K562 (cell line): ENCODE results near the gene PEX13. TPM values are rescaled to one million over a fixed set of nuclear protein-coding genes. Genes with fewer than 3 reads are reported as not detected.
A peak's percentile ranks its signal among the peaks of the same experiment; 100 is the strongest.

Experiments
- BDP1 ChIP-seq: IDR thresholded peaks from 3 replicates; pipeline ENCODE4 v1.6.1; 2011; ENCODE audit not compliant: insufficient read length, insufficient read depth
- CHD2 ChIP-seq: IDR thresholded peaks from 2 replicates; pipeline ENCODE4 v1.6.1; 2011; ENCODE audit warnings: low read depth, low read length
- ELF2 ChIP-seq: fragments of 250-450 bp; sonication (Bioruptor Pico); IDR thresholded peaks from 2 replicates; pipeline ENCODE4 v1.5.0; 2021; ENCODE audit warnings: mild to moderate bottlenecking
- EP300 ChIP-seq: IDR thresholded peaks from 2 replicates; pipeline ENCODE4 v1.6.1; 2012; ENCODE audit warnings: low read length, improper control_type of control experiment
- ERF ChIP-seq: fragments of 450-650 bp; formaldehyde crosslinking; IDR thresholded peaks from 2 replicates; pipeline ENCODE4 v1.4.0; 2020; ENCODE audit warnings: mild to moderate bottlenecking, mixed read lengths
- ETV6 ChIP-seq, 3 experiments: fragments of 150-350 bp in 1 of 3; sonication (generic) in 1 of 3; formaldehyde crosslinking in 1 of 3; IDR thresholded peaks; 2 replicates each; pipeline versions ENCODE4 v1.6.1 to v1.8.0; 2014 to 2022; ENCODE audit warnings: borderline replicate concordance in 2 of 3, low read depth in 2 of 3, antibody characterized with exemption in 1 of 3, low read length in 1 of 3, mild to moderate bottlenecking in 1 of 3, missing genetic modification reagents in 1 of 3
- JUNB ChIP-seq: fragments of 450-650 bp; formaldehyde crosslinking; conservative IDR thresholded peaks from 2 replicates; pipeline ENCODE4 v1.4.0; 2020; ENCODE audit warnings: mild to moderate bottlenecking
- PML ChIP-seq: IDR thresholded peaks from 2 replicates; pipeline ENCODE4 v1.6.1; 2012; ENCODE audit warnings: low read length, inconsistent platforms
- REST ChIP-seq, 2 experiments: fragments of 450-650 bp; formaldehyde crosslinking in 1 of 2; IDR thresholded peaks; 2 replicates each; pipeline versions ENCODE4 v1.4.0 to v1.6.1; 2014 to 2020; ENCODE audit warnings: mild to moderate bottlenecking in 2 of 2, borderline replicate concordance in 1 of 2, low read depth in 1 of 2
- SMC3 ChIP-seq: conservative IDR thresholded peaks from 2 replicates; pipeline ENCODE4 v1.6.1; 2011; ENCODE audit warnings: low read depth, low read length, improper control_type of control experiment; ENCODE audit not compliant: insufficient read depth
- ZNF12 ChIP-seq: sonication (generic); formaldehyde crosslinking; IDR thresholded peaks from 2 replicates; pipeline ENCODE4 v1.4.0; 2020; ENCODE audit warnings: mild to moderate bottlenecking, missing genetic modification reagents
- ZNF347 ChIP-seq: fragments of 450-650 bp; formaldehyde crosslinking; IDR thresholded peaks from 2 replicates; pipeline ENCODE4 v1.4.0; 2020; ENCODE audit warnings: low read depth, mild to moderate bottlenecking, moderate library complexity
- polyA plus RNA-seq, 8 experiments: library from polyadenylated mRNA; depleted of rRNA in 4 of 8; stranded (reverse) in 5 of 8; unstranded in 3 of 8; fragments of >200 nt; fragmentation: Nextera tagmentation in 2 of 8; fragmentation: Illumina TruSeq in 1 of 8; extraction: Ambion mirVana in 2 of 8; extraction: Trizol in 1 of 8; gene quantifications; 2 replicates each; pipeline versions ENCODE4 v1.2.1 to v1.2.3, GENCODE V29; 2011 to 2014; ENCODE audit warnings: inconsistent platforms in 1 of 8, missing spikeins in 1 of 8
- total RNA-seq, 7 experiments: library from RNA; depleted of rRNA in 6 of 7; stranded (reverse); fragments of >200 nt in 6 of 7; fragmentation: Illumina TruSeq in 2 of 7; extraction: Trizol in 2 of 7; gene quantifications; 2 replicates each; pipeline versions ENCODE4 v1.2.1 to v1.2.3, GENCODE V29; 2011 to 2021; ENCODE audit warnings: low replicate concordance in 1 of 7
- TF ChIP-seq, protein P1 (sequence below), 2 experiments: fragments of 250-450 bp in 1 of 2; fragments of 450-650 bp in 1 of 2; sonication (Bioruptor Pico) in 1 of 2; IDR thresholded peaks; 2 replicates each; pipeline versions ENCODE4 v1.6.1 to v1.8.0; 2016 to 2021; ENCODE audit warnings: mild to moderate bottlenecking in 2 of 2, moderate library complexity in 2 of 2, missing compliant biosample characterization in 1 of 2, missing genetic modification characterization in 1 of 2
- TF ChIP-seq, protein P2 (sequence below): fragments of 250-450 bp; sonication (Bioruptor Pico); IDR thresholded peaks from 2 replicates; pipeline ENCODE4 v1.8.0; 2021; ENCODE audit warnings: mild to moderate bottlenecking, moderate library complexity
- TF ChIP-seq, protein P3 (sequence below): sonication (generic); formaldehyde crosslinking; IDR thresholded peaks from 2 replicates; pipeline ENCODE4 v1.8.0; 2022; ENCODE audit warnings: mild to moderate bottlenecking, missing genetic modification reagents

PEX13 gene
- total and polyA plus RNA-seq, 9 of the 15 experiments (the other 6 are each of a cell fraction or from before 2014, with no cell fraction given): 4.0 to 30.4 (median 18.8) TPM

DNA sequence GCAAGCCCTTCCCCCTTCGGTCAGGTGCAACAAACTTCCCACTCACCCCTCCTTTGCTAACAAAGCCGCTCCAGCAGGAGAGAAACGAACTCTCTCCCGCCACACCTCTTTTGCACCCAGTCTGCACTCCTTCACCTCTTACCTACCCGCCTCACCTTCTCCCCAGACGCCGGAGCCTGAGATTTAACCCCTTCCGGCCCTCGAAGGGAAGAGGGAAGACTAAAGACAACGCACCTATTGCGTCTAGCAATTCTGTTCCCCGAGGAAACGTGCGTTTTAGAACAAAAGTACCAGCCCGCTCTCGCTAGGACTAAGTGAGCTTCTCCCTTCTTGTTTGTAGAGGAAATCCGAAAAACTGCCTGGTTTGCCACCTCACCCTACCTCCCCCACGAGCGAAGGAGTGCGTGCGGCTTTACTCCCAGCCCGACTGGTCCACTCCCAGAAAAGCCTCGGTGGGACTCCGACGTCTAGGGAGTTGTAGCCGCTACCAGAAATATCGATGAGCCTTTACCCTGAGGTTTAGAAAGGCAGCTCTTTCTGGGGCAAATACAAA is 441 bp upstream of the PEX13 start (continued):
- TF ChIP-seq, protein P1, sequence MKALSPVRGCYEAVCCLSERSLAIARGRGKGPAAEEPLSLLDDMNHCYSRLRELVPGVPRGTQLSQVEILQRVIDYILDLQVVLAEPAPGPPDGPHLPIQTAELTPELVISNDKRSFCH (CRISPR knock-in tag; IDR thresholded peaks at IDR 0.05): no peak
- TF ChIP-seq, protein P1 (tag; IDR thresholded peaks at IDR 0.05): peak; percentile 91
- no peak for TF ChIP-seq SMC3
- TF ChIP-seq ETV6 (IDR thresholded peaks at IDR 0.05; ENCODE audit: borderline replicate concordance in 1 of 2, low read depth in 2 of 2, low read length in 1 of 2): no peak
- no peak for TF ChIP-seq ETV6 (CRISPR knock-in tag; IDR thresholded peaks at IDR 0.05; ENCODE audit: borderline replicate concordance)
- TF ChIP-seq, protein P2, sequence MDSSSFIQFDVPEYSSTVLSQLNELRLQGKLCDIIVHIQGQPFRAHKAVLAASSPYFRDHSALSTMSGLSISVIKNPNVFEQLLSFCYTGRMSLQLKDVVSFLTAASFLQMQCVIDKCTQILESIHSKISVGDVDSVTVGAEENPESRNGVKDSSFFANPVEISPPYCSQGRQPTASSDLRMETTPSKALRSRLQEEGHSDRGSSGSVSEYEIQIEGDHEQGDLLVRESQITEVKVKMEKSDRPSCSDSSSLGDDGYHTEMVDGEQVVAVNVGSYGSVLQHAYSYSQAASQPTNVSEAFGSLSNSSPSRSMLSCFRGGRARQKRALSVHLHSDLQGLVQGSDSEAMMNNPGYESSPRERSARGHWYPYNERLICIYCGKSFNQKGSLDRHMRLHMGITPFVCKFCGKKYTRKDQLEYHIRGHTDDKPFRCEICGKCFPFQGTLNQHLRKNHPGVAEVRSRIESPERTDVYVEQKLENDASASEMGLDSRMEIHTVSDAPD (CRISPR knock-in tag): no peak
- no peak for TF ChIP-seq EP300
- TF ChIP-seq ZNF347 (CRISPR knock-in tag): no peak
- peak; percentile 58 for TF ChIP-seq PML
- TF ChIP-seq BDP1: no peak
- peak; percentile 78 for TF ChIP-seq ELF2 (CRISPR knock-in tag)
- TF ChIP-seq ZNF12 (CRISPR knock-in tag): no peak
- TF ChIP-seq REST (IDR thresholded peaks at IDR 0.05; ENCODE audit: borderline replicate concordance): no peak
- TF ChIP-seq REST (CRISPR knock-in tag; IDR thresholded peaks at IDR 0.05; ENCODE audit: low read depth): no peak
- no peak for TF ChIP-seq CHD2
- no peak for TF ChIP-seq ERF
- TF ChIP-seq, protein P3, sequence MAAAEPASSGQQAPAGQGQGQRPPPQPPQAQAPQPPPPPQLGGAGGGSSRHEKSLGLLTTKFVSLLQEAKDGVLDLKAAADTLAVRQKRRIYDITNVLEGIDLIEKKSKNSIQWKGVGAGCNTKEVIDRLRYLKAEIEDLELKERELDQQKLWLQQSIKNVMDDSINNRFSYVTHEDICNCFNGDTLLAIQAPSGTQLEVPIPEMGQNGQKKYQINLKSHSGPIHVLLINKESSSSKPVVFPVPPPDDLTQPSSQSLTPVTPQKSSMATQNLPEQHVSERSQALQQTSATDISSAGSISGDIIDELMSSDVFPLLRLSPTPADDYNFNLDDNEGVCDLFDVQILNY (CRISPR knock-in tag): no peak
- TF ChIP-seq JUNB (CRISPR knock-in tag): no peak
